Caco-2 (cell line): ENCODE measurements around the gene SLC44A2. TPM values are rescaled to one million over a fixed set of nuclear protein-coding genes. Genes with fewer than 3 reads are reported as not detected.

Source experiments
- BruUV-seq: library from RNA; stranded (reverse); fragments of 400-500 nt; replicated peaks from 2 replicates; lab custom pipeline; 2021; lab: Mats Ljungman, UMichigan
- CTCF ChIA-PET: fragments of 300-600 bp; sonication (Branson Sonifier 250); formaldehyde crosslinking; loops from one replicate; lab custom pipeline; 2022; ENCODE audit warnings: antibody characterized with exemption; lab: Charles Lee
- POLR2A ChIA-PET: fragments of 300-600 bp; sonication (Branson Sonifier 250); formaldehyde crosslinking; loops from one replicate; lab custom pipeline; 2022; ENCODE audit warnings: antibody characterized with exemption; lab: Charles Lee
- DNase-seq, 2 experiments: peaks; one replicate each; pipeline versions ENCODE4 v3.0.0 to v3.0.0-alpha.2; 2020 to 2022
- H3K27me3 ChIP-seq: replicated peaks from 2 replicates; pipeline ENCODE4 v1.6.0; 2011; ENCODE audit warnings: low read length; ENCODE audit not compliant: control insufficient read depth, insufficient read depth
- H3K36me3 ChIP-seq: 2 replicates; pipeline ENCODE4 v1.5.1; 2011; ENCODE audit warnings: low read length; ENCODE audit not compliant: control insufficient read depth, insufficient read depth
- H3K4me1 ChIP-seq: fragments of 250-450 bp; sonication (Bioruptor Pico); 2 replicates; pipeline ENCODE4 v1.5.1; 2020; ENCODE audit warnings: mild to moderate bottlenecking
- H3K4me3 ChIP-seq: 2 replicates; pipeline ENCODE4 v1.5.1; 2011; ENCODE audit warnings: low read depth, mild to moderate bottlenecking, control low read depth, low read length
- H3K9me3 ChIP-seq: fragments of 250-450 bp; sonication (Bioruptor Pico); 2 replicates; pipeline ENCODE4 v1.5.1; 2020; ENCODE audit warnings: mild to moderate bottlenecking, moderate library complexity
- H3K27ac Mint-ChIP-seq: one replicate; pipeline ENCODE4 v1.8.0; 2022; ENCODE audit warnings: mixed read lengths; ENCODE audit not compliant: unreplicated experiment
- H3K27me3 Mint-ChIP-seq: one replicate; pipeline ENCODE4 v1.8.0; 2022; ENCODE audit warnings: mixed read lengths; ENCODE audit not compliant: insufficient read depth, unreplicated experiment
- H3K36me3 Mint-ChIP-seq: one replicate; pipeline ENCODE4 v1.8.0; 2022; ENCODE audit warnings: mild to moderate bottlenecking, mixed read lengths; ENCODE audit not compliant: insufficient read depth, unreplicated experiment
- H3K4me1 Mint-ChIP-seq: one replicate; pipeline ENCODE4 v1.8.0; 2022; ENCODE audit warnings: low read depth, mixed read lengths; ENCODE audit not compliant: unreplicated experiment
- H3K4me3 Mint-ChIP-seq: one replicate; pipeline ENCODE4 v1.8.0; 2022; ENCODE audit warnings: mild to moderate bottlenecking, moderate library complexity, mixed read lengths; ENCODE audit not compliant: unreplicated experiment
- H3K9me3 Mint-ChIP-seq: one replicate; pipeline ENCODE4 v1.8.0; 2022; ENCODE audit warnings: mixed read lengths; ENCODE audit not compliant: unreplicated experiment
- intact Hi-C: fragments of 100-400 bp; cut with micrococcal nuclease; formaldehyde crosslinking; loops from one replicate; pipeline ENCODE4 v1.10.0; 2022; ENCODE audit not compliant: unreplicated experiment
- total RNA-seq: library from RNA; stranded (reverse); gene quantifications from 2 replicates; pipeline ENCODE4 v1.2.3, GENCODE V29; 2022
- TF ChIP-seq, protein P1 (sequence below), 2 experiments: fragments of 200-600 bp in 1 of 2; IDR thresholded peaks; 1 replicate in 1 of 2; 2 replicates in 1 of 2; pipeline versions ENCODE4 v1.5.1 to v1.8.0; 2011 to 2022; ENCODE audit warnings: antibody characterized with exemption in 1 of 2, control low read depth in 1 of 2, inconsistent platforms in 1 of 2, low read depth in 1 of 2, low read length in 1 of 2, mild to moderate bottlenecking in 1 of 2, moderate library complexity in 1 of 2; ENCODE audit not compliant: insufficient read depth in 1 of 2, severe bottlenecking in 1 of 2, unreplicated experiment in 1 of 2

The SLC44A2 gene
- total RNA-seq, 1 experiment from 2014 or later: 119 TPM

DNA sequence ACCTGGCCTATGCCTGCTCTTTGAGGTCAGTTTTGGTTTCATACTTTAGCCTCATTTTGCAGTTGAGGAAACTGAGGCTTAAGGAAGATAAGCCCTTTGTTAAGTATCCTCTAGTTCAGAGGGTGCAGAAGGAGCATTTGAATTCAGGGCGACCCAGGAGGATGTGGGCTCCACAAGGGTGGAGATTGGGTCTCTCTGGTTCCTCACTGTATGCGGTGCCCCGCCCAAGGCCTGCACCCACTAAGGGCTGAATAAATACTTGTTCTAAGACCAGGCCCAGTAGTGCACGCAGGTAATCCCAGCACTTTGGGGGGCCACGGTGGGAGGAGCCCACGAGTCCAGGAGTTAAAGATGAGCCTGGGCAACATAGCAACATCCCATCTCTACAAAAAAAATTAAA lies 768 bp upstream of the SLC44A2 start:
- peaks cover 2% of the 10 kb centered on the region for H3K36me3 ChIP-seq
- H3K27me3 ChIP-seq: no peaks in the 10 kb centered on the region
- ChIA-PET CTCF (interaction anchor here (0.5 to 1.0 kb wide), 3 partner anchors 14 to 68 kb away, joined by 3 to 4 read pairs (median 3); no protein-coding TSS in a partner anchor), POLR2A (interaction anchor here (0.5 to 1.0 kb wide), 3 partner anchors 20 to 256 kb away, joined by 3 to 5 read pairs (median 3); no protein-coding TSS in a partner anchor)
- H3K9me3 ChIP-seq: no peaks in the 10 kb centered on the region
- peak overlapping the region; percentile 85 for H3K4me3 ChIP-seq
- H3K4me1 Mint-ChIP-seq: no peaks in the 10 kb centered on the region
- no peak for DNase-seq
- intact Hi-C loops: loop anchor here (2.0 kb wide), 1 partner anchor 20 kb away; no protein-coding TSS in a partner anchor
- H3K4me3 Mint-ChIP-seq: peak overlapping the region; percentile 91
- H3K4me1 ChIP-seq: peaks cover 17% of the 10 kb centered on the region
- BruUV-seq: no TSS peak
- TF ChIP-seq, protein P1, sequence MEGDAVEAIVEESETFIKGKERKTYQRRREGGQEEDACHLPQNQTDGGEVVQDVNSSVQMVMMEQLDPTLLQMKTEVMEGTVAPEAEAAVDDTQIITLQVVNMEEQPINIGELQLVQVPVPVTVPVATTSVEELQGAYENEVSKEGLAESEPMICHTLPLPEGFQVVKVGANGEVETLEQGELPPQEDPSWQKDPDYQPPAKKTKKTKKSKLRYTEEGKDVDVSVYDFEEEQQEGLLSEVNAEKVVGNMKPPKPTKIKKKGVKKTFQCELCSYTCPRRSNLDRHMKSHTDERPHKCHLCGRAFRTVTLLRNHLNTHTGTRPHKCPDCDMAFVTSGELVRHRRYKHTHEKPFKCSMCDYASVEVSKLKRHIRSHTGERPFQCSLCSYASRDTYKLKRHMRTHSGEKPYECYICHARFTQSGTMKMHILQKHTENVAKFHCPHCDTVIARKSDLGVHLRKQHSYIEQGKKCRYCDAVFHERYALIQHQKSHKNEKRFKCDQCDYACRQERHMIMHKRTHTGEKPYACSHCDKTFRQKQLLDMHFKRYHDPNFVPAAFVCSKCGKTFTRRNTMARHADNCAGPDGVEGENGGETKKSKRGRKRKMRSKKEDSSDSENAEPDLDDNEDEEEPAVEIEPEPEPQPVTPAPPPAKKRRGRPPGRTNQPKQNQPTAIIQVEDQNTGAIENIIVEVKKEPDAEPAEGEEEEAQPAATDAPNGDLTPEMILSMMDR (IDR thresholded peaks at IDR 0.05; ENCODE audit: insufficient read depth in 1 of 2, low read depth in 1 of 2, low read length in 1 of 2, severe bottlenecking in 1 of 2, unreplicated experiment in 1 of 2): no peak
- no peaks in the 10 kb centered on the region for H3K27me3 Mint-ChIP-seq
- peaks cover 19% of the 10 kb centered on the region for H3K36me3 Mint-ChIP-seq
- no peaks in the 10 kb centered on the region for H3K9me3 Mint-ChIP-seq
- H3K27ac Mint-ChIP-seq: peak overlapping the region; percentile 89

DNA sequence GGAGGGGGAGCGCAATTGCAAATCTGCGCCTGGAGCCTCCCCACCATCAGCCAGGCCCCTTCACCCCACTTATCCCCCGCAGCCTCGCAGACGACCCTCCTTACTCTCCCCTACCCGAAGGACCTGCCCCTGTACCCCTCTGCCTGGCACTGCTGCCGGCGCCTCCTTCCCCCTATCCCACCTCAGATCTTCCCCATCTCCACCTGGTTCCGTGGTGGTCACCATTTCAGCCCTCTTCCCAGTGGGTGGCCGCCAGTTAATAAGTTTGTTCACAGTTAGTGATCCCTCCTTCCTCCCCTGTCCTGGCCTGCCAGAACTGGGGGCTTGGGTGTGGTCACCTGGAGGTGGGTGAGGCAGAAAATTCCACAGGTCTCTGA lies 397 bp downstream of the SLC44A2 start:
- BruUV-seq: TSS peak; percentile 68

DNA sequence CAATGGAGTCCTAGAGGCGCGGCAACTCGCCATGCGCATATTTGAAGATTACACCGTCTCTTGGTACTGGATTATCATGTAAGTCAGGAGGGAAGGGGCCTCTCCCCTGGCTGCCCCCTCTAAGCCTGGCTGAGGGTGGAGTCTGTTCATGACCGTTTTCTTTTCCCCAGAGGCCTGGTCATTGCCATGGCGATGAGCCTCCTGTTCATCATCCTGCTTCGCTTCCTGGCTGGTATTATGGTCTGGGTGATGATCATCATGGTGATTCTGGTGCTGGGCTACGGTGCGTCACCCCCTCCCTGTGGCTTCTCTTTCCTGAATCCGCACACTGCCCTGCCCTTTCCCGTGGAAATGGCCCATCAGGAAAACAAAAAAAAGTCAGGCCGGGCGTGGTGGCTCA lies 6.5 kb downstream of the SLC44A2 start:
- Mint-ChIP-seq H3K9me3 (no peaks in the 10 kb centered on the region), H3K27me3 (no peaks in the 10 kb centered on the region), H3K4me3 (no peak overlapping the region), H3K27ac (no peak overlapping the region), H3K36me3 (peaks cover 63% of the 10 kb centered on the region), H3K4me1 (no peaks in the 10 kb centered on the region)
- H3K4me3 ChIP-seq: no peak overlapping the region
- H3K36me3 ChIP-seq: peaks cover 2% of the 10 kb centered on the region
- CTCF ChIA-PET: no interaction called here
- TF ChIP-seq, protein P1 (IDR thresholded peaks at IDR 0.05; ENCODE audit: insufficient read depth in 1 of 2, low read depth in 1 of 2, low read length in 1 of 2, severe bottlenecking in 1 of 2, unreplicated experiment in 1 of 2): no peak
- no peaks in the 10 kb centered on the region for H3K27me3 ChIP-seq
- H3K4me1 ChIP-seq: no peaks in the 10 kb centered on the region
- no peaks in the 10 kb centered on the region for H3K9me3 ChIP-seq
- intact Hi-C loops: no loop called here
- no TSS peak for BruUV-seq
- no peak for DNase-seq
- POLR2A ChIA-PET: no interaction called here

More for the DNA sequence above, 397 bp downstream of the SLC44A2 start:
- Mint-ChIP-seq H3K4me3 (peak overlapping the region; percentile 91), H3K9me3 (no peaks in the 10 kb centered on the region), H3K27ac (peak overlapping the region; percentile 89), H3K4me1 (no peaks in the 10 kb centered on the region), H3K27me3 (no peaks in the 10 kb centered on the region), H3K36me3 (peaks cover 27% of the 10 kb centered on the region)
- Histone ChIP-seq H3K36me3 (peaks cover 2% of the 10 kb centered on the region), H3K27me3 (no peaks in the 10 kb centered on the region), H3K4me3 (peak overlapping the region; percentile 85), H3K9me3 (no peaks in the 10 kb centered on the region), H3K4me1 (peaks cover 15% of the 10 kb centered on the region)
- TF ChIP-seq, protein P1 (IDR thresholded peaks at IDR 0.05; ENCODE audit: insufficient read depth in 1 of 2, low read depth in 1 of 2, low read length in 1 of 2, severe bottlenecking in 1 of 2, unreplicated experiment in 1 of 2): no peak
- no peak for DNase-seq
- intact Hi-C loops: loop anchor here (2.0 to 5.0 kb wide), 2 partner anchors 19 to 43 kb away; no protein-coding TSS in a partner anchor
- CTCF ChIA-PET: interaction anchor here (1.0 kb wide), 1 partner anchor 44 kb away, joined by 3 read pairs; no protein-coding TSS in a partner anchor
- POLR2A ChIA-PET: interaction anchor here (0.6 to 1.0 kb wide), 2 partner anchors 22 to 23 kb away, joined by 3 to 5 read pairs; no protein-coding TSS in a partner anchor
